Right lung (tissue), 5 donors: ENCODE data around the gene SNRNP35. TPM values are rescaled to one million over a fixed set of nuclear protein-coding genes. Genes with fewer than 3 reads are reported as not detected.
A peak's percentile ranks its signal among the peaks of the same experiment; 100 is the strongest.
"Not testable (repeated sequence)": the region's sequence is repeated elsewhere in the genome, so short reads cannot be mapped to it uniquely, and the experiment has no call there.

ENCODE experiments used
- DNase-seq, 2 donors: peaks; one replicate each; pipeline ENCODE4 v3.0.0-alpha.2; 2013
- polyA plus RNA-seq, 5 donors: library from polyadenylated mRNA; unstranded; fragments of 120-200 nt; gene quantifications; one replicate each; pipeline versions ENCODE4 v1.2.1 to v1.2.3, GENCODE V29; 2013; ENCODE audit warnings: inconsistent platforms in 1 of 5, low replicate concordance in 1 of 5; ENCODE audit not compliant: insufficient read length in 5 of 5, insufficient read depth in 1 of 5

SNRNP35 gene
- polyA plus RNA-seq, 5 donors = 32.1 to 40.4 (median 37.4) TPM

DNA sequence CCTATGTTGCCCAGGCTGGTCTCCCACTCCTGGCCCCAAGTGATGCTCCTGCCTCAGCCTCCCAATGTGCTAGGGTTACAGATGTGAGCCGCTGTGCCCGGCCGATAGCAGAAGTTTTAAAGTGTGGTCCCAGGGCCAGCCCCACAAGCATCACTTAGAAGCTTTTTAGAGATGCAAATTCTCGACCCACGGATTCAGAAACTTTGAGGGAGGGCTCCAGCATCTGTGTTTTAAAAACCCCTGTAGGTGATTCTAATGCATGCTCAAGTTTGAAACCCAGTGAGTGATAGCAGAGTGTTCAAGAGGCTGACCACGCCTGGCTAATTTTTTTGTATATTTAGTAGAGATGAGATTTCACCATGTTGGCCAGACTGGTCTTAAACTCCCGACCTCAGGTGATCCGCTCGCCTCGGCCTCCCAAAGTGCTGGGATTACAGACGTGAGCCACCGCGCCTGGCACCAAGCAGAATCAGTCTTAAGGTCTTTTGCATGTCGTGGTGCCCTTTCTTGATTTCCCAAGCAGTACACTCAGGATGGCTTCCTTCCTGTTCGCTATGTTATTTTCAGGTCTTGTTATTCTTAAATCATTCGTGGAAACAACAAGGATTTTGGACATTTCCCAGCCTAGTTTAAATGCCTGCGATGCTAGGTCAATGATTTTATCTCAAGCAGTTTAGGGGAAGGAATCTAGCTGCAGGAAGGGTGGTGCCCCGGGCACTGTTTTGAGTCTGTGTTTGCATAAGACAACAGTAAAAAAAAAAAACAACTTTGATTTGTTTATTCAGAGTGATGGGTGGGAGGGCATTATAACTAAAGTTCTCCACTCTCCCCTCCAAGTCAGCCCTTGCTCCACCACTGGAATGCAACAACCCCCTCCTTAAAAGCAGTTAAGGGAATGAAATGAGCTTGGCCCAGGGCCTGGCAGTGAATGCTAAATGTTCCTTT, 12.3 kb upstream of the SNRNP35 start:
- DNase-seq = peak; percentile 50 to 59

DNA sequence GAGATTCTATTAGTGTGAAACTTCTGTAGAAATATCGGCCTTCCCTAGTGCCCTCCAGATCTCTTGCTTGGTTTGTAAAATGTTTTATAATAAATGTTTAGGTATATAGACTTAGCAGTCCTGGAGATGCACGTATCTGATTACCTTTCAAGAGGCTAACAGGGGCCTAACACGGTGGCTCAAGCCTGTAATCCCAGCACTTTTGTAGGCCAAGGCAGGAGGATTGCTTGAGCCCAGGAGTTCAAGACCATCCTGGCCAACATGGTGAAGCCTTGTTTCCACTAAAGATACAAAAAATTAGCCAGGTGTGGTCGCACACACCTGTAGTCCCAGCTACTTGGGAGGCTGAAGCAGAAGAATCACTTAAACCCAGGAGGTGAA, 11.6 kb upstream of the SNRNP35 start:
- no peak for DNase-seq

GRCh38 chr12:123449249-123449733, 8.6 kb upstream of the SNRNP35 start:
- DNase-seq = no peak

DNA sequence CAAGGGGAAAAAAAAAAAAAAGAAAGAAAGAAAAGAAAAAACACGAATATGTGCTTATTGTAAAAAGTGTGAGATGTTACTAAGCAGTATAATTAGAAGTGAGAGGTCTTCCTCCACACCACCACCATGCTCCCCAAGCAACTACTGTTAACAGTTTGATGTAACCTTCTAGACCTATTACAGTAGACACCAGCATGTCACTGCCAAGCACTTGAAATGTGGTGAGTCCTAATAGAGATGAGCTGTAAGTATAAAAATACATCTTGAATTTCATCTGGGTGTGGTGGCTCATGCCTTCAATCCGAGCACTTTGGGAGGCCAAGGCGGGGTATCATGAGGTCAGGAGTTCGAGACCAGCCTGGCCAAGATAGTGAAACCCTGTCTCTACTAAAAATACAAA, 8.1 kb upstream of the SNRNP35 start:
- no peak for DNase-seq

- no peak for DNase-seq
These were observed 7.3 kb upstream of the SNRNP35 start for GRCh38 chr12:123450636-123451035.

GRCh38 chr12:123452276-123452550, 5.7 kb upstream of the SNRNP35 start:
- not testable (repeated sequence) for DNase-seq

DNA sequence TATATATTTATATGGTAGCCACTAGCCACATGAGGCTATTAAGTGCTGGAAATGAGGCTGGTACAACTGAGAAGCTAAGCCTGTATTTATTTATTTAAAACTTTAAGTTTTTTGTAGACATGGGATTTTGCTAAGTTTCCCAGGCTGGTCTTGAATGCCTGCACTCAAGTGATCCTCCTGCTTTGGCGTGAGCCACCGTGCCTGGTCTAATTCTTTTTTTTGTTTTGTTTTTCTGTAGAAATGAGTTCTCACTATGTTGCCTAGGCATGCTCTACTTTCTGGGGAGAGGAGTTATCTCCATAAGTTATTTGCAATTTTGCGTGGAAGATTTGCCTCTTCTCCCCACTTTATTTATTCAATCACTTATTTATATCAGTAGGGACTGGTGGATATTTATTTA, 4.8 kb upstream of the SNRNP35 start:
- DNase-seq = peak in 1 of 2 donors; percentile 13

GRCh38 chr12:123463174-123463573, 5.2 kb downstream of the SNRNP35 start:
- not testable (repeated sequence) for DNase-seq

GRCh38 chr12:123465084-123465483, 7.1 kb downstream of the SNRNP35 start:
- no peak for DNase-seq

GRCh38 chr12:123468786-123469185, 10.8 kb downstream of the SNRNP35 start:
- no peak for DNase-seq

GRCh38 chr12:123469978-123470377, 12.0 kb downstream of the SNRNP35 start:
- DNase-seq = no peak

GRCh38 chr12:123471374-123472068, 13.6 kb downstream of the SNRNP35 start:
- no peak for DNase-seq

DNA sequence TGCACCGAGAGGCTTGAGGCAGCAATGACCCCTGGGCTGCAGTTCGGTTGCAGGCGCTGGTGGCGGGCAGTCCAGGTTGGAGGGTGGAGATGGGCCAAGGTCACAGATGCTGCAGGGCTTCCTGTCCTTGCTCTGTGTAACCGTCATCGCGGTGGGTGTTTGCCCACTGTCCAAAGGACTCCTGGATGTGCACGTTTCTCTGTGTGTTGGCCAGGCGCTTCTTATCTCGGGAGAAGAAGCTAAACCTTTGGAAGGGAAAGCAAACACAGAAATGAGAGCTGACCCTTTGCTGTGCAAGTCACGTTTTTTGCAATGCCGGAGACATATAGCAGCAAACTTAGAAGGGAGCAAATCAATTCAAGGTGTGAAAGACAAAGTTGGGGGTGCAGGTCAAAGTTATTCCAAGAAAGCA, 14.5 kb downstream of the SNRNP35 start:
- no peak for DNase-seq

- DNase-seq = no peak
These were observed 16.7 kb downstream of the SNRNP35 start for GRCh38 chr12:123474485-123475245.

GRCh38 chr12:123475246-123475703, 17.3 kb downstream of the SNRNP35 start:
- no peak for DNase-seq

GRCh38 chr12:123478069-123478468, 20.1 kb downstream of the SNRNP35 start:
- DNase-seq = no peak

GRCh38 chr12:123478762-123479161, 20.8 kb downstream of the SNRNP35 start:
- no peak for DNase-seq

- no peak for DNase-seq
These were observed 21.7 kb downstream of the SNRNP35 start for GRCh38 chr12:123479442-123480180.

DNA sequence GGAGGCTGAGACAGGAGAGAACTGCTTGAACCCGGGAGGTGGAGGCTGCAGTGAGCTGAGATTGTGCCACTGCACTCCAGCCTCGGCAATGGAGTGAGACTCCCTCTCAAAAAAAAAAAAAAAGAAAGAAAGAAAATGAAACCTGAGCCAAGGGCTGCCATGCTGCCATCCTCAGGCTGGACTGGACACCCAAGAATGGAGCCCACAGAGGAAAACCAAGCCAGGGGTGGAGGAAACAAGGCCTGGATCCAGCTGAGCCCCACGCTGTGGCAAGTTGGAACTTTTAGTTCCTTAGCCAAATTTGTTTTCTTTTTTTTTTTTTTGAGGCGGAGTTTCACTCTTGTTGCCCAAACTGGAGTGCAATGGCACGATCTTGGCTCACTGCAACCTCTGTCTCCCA, 23.3 kb downstream of the SNRNP35 start:
- not testable (repeated sequence) for DNase-seq

- no peak for DNase-seq
These were observed 24.9 kb downstream of the SNRNP35 start for GRCh38 chr12:123482876-123483275.

GRCh38 chr12:123483602-123484248, 25.8 kb downstream of the SNRNP35 start:
- DNase-seq = no peak
